IMR-90 (cell line): ENCODE measurements around the gene IER5. TPM values are rescaled to one million over a fixed set of nuclear protein-coding genes. Genes with fewer than 3 reads are reported as not detected.

Experiments used
- ATAC-seq: fragments of 200-7000 bp; cut with Tn5 transposase; 2 replicates; pipeline ENCODE4 v1.9.1; 2020; ENCODE audit warnings: low read depth, mild to moderate bottlenecking, moderate library complexity
- BruUV-seq: library from RNA; stranded (reverse); fragments of 400-500 nt; replicated peaks from 2 replicates; lab custom pipeline; 2021; lab: Mats Ljungman, UMichigan
- CTCF ChIA-PET: fragments of 300-600 bp; formaldehyde crosslinking; extraction: SDS; loops from one replicate; lab custom pipeline; 2021; ENCODE audit warnings: antibody characterized with exemption; lab: Yijun Ruan, JAX
- POLR2A ChIA-PET: fragments of 300-600 bp; sonication (Branson Sonifier 250); formaldehyde crosslinking; loops from one replicate; lab custom pipeline; 2022; ENCODE audit warnings: antibody characterized with exemption; ENCODE audit not compliant: unreplicated experiment; lab: Charles Lee
- DNase-seq: peaks from one replicate; pipeline ENCODE4 v3.0.0; 2013
- H2AFZ ChIP-seq: replicated peaks from 2 replicates; pipeline ENCODE3; 2013; ENCODE audit warnings: low read length, mild to moderate bottlenecking; ENCODE audit not compliant: poor library complexity
- H2AK5ac ChIP-seq: 2 replicates; pipeline ENCODE4 v1.6.1; 2013; ENCODE audit warnings: low read depth, low read length, inconsistent platforms
- H2AK9ac ChIP-seq: replicated peaks from 2 replicates; pipeline ENCODE3; 2013; ENCODE audit warnings: mild to moderate bottlenecking, low read depth, low read length, moderate library complexity; ENCODE audit not compliant: poor library complexity
- H2BK120ac ChIP-seq: 2 replicates; pipeline ENCODE4 v1.6.1; 2013; ENCODE audit warnings: low read depth, low read length, inconsistent platforms
- H2BK15ac ChIP-seq: 3 replicates; pipeline ENCODE4 v1.6.1; 2013; ENCODE audit warnings: low read depth, low read length, inconsistent platforms
- H2BK20ac ChIP-seq: 2 replicates; pipeline ENCODE4 v1.6.1; 2013; ENCODE audit warnings: low read depth, mild to moderate bottlenecking, inconsistent platforms, low read length, moderate library complexity
- H2BK5ac ChIP-seq: 2 replicates; pipeline ENCODE4 v1.6.1; 2013; ENCODE audit warnings: mild to moderate bottlenecking, low read depth, low read length, inconsistent platforms; ENCODE audit not compliant: poor library complexity, severe bottlenecking
- H3K14ac ChIP-seq: replicated peaks from 2 replicates; pipeline ENCODE4 v1.6.1; 2013; ENCODE audit warnings: low read depth, low read length, inconsistent platforms
- H3K18ac ChIP-seq: 2 replicates; pipeline ENCODE4 v1.6.1; 2013; ENCODE audit warnings: low read depth, low read length, control low read depth
- H3K23ac ChIP-seq: 2 replicates; pipeline ENCODE4 v1.6.1; 2013; ENCODE audit warnings: low read depth, low read length, inconsistent platforms
- H3K27ac ChIP-seq: 2 replicates; pipeline ENCODE4 v1.5.1; 2013; ENCODE audit warnings: mild to moderate bottlenecking, control low read depth, low read length; ENCODE audit not compliant: insufficient read depth
- H3K27me3 ChIP-seq: 2 replicates; pipeline ENCODE4 v1.6.1; 2013; ENCODE audit warnings: low read length; ENCODE audit not compliant: control insufficient read depth, insufficient read depth
- H3K36me3 ChIP-seq: 2 replicates; pipeline ENCODE4 v1.6.1; 2013; ENCODE audit warnings: low read length, mixed read lengths; ENCODE audit not compliant: control insufficient read depth, insufficient read depth
- H3K4ac ChIP-seq: 2 replicates; pipeline ENCODE4 v1.6.1; 2013; ENCODE audit warnings: low read depth, low read length, inconsistent platforms
- H3K4me1 ChIP-seq: 2 replicates; pipeline ENCODE4 v1.6.1; 2013; ENCODE audit warnings: low read length, mixed read lengths; ENCODE audit not compliant: control insufficient read depth, insufficient read depth
- H3K4me2 ChIP-seq: 2 replicates; pipeline ENCODE4 v1.6.1; 2013; ENCODE audit warnings: low read depth, mild to moderate bottlenecking, control low read depth, low read length, moderate library complexity
- H3K4me3 ChIP-seq: 2 replicates; pipeline ENCODE4 v1.5.1; 2013; ENCODE audit warnings: low read depth, mild to moderate bottlenecking, control low read depth, low read length, moderate library complexity; ENCODE audit not compliant: insufficient read depth
- H3K56ac ChIP-seq: 2 replicates; pipeline ENCODE4 v1.6.1; 2013; ENCODE audit warnings: low read length, inconsistent platforms; ENCODE audit not compliant: insufficient read depth; ENCODE audit errors: extremely low read depth
- H3K79me1 ChIP-seq, 2 experiments: 2 replicates each; pipeline ENCODE4 v1.6.1; 2013; ENCODE audit warnings: low read length in 2 of 2, inconsistent platforms in 1 of 2, low read depth in 1 of 2
- H3K9ac ChIP-seq: 2 replicates; pipeline ENCODE4 v1.6.1; 2013; ENCODE audit warnings: low read depth, low read length, control low read depth
- H3K9me1 ChIP-seq: 2 replicates; pipeline ENCODE4 v1.6.1; 2013; ENCODE audit warnings: low read length, inconsistent platforms; ENCODE audit not compliant: insufficient read depth
- H3K9me3 ChIP-seq: 2 replicates; pipeline ENCODE4 v1.6.1; 2013; ENCODE audit warnings: low read length; ENCODE audit not compliant: control insufficient read depth, insufficient read depth
- H4K20me1 ChIP-seq: 2 replicates; pipeline ENCODE4 v1.6.1; 2013; ENCODE audit warnings: low read length, inconsistent platforms; ENCODE audit not compliant: insufficient read depth
- H4K5ac ChIP-seq: 2 replicates; pipeline ENCODE4 v1.6.1; 2013; ENCODE audit warnings: mild to moderate bottlenecking, low read depth, low read length, control low read depth
- H4K8ac ChIP-seq, 2 experiments: 2 replicates each; pipeline ENCODE4 v1.6.1; 2013; ENCODE audit warnings: low read depth in 2 of 2, low read length in 2 of 2, control low read depth in 1 of 2, inconsistent platforms in 1 of 2
- H4K91ac ChIP-seq: 2 replicates; pipeline ENCODE4 v1.6.1; 2013; ENCODE audit warnings: low read depth, low read length, inconsistent platforms; ENCODE audit not compliant: insufficient read depth
- BHLHE40 ChIP-seq: fragments of 150-350 bp; IDR thresholded peaks from 2 replicates; pipeline ENCODE4 v1.6.1; 2016; ENCODE audit warnings: mild to moderate bottlenecking, low read depth, low read length
- CEBPB ChIP-seq: IDR thresholded peaks from 2 replicates; pipeline ENCODE4 v1.6.1; 2012; ENCODE audit warnings: low read depth, low read length, improper control_type of control experiment
- MAFK ChIP-seq: IDR thresholded peaks from 2 replicates; pipeline ENCODE4 v1.6.1; 2012; ENCODE audit warnings: low read depth, low read length, improper control_type of control experiment
- MXI1 ChIP-seq: IDR thresholded peaks from 2 replicates; pipeline ENCODE4 v1.6.1; 2012; ENCODE audit warnings: low read depth, mild to moderate bottlenecking, low read length, moderate library complexity, borderline replicate concordance
- NFE2L2 ChIP-seq: fragments of 150-350 bp; IDR thresholded peaks from 2 replicates; pipeline ENCODE4 v1.6.1; 2016; ENCODE audit warnings: low read depth, mild to moderate bottlenecking, low read length
- RAD21 ChIP-seq: IDR thresholded peaks from 2 replicates; pipeline ENCODE4 v1.6.1; 2012; ENCODE audit warnings: low read length, improper control_type of control experiment
- RCOR1 ChIP-seq: IDR thresholded peaks from 2 replicates; pipeline ENCODE4 v1.6.1; 2012; ENCODE audit warnings: mild to moderate bottlenecking, low read length, improper control_type of control experiment; ENCODE audit not compliant: insufficient replicate concordance
- RFX5 ChIP-seq: IDR thresholded peaks from 2 replicates; pipeline ENCODE4 v1.8.0; 2012; ENCODE audit warnings: low read depth, mild to moderate bottlenecking, low read length, moderate library complexity
- WGBS, 2 experiments: methylation state at CpG; one replicate each; pipeline versions ENCODE4 v1.1.5 to v1.1.7; 2013; ENCODE audit warnings: missing lambda C conversion rate in 2 of 2; ENCODE audit not compliant: insufficient read length in 1 of 2; ENCODE audit errors: extremely low coverage in 2 of 2; 5-methylcytosine and 5-hydroxymethylcytosine counted together
- dilution Hi-C: fragments of 300-500 bp; cut with HindIII; formaldehyde crosslinking; loops from one replicate; pipeline ENCODE4 v1.14.3; 2018; ENCODE audit warnings: low sequenced_read_pairs; ENCODE audit not compliant: unreplicated experiment
- in situ Hi-C: fragments of 300-500 bp; cut with MboI; formaldehyde crosslinking; loops from 3 replicates; pipeline ENCODE4 v1.14.3; 2019; ENCODE audit warnings: low sequenced_read_pairs, inconsistent platforms, mixed read lengths
- intact Hi-C: fragments of 100-400 bp; cut with micrococcal nuclease; formaldehyde crosslinking; loops from 2 replicates; pipeline ENCODE4 v1.10.0; 2022
- polyA plus RNA-seq, 3 experiments: library from polyadenylated mRNA; depleted of rRNA; stranded (reverse); fragments of >200 nt; gene quantifications; 2 replicates each; pipeline ENCODE4 v1.2.3, GENCODE V29; 2012; ENCODE audit warnings: low replicate concordance in 1 of 3
- total RNA-seq: library from RNA; depleted of rRNA; stranded (reverse); fragments of >200 nt; gene quantifications from 2 replicates; pipeline ENCODE4 v1.2.3, GENCODE V29; 2012
- TF ChIP-seq, protein P1 (sequence below): fragments of 150-350 bp; IDR thresholded peaks from 2 replicates; pipeline ENCODE4 v1.6.1; 2017; ENCODE audit warnings: mild to moderate bottlenecking, antibody characterized with exemption, low read length, low read depth
- TF ChIP-seq, protein P2 (sequence below): conservative IDR thresholded peaks from 2 replicates; pipeline ENCODE4 v1.5.1; 2012; ENCODE audit warnings: mild to moderate bottlenecking, low read depth, low read length, improper control_type of control experiment

Gene IER5
- total and polyA plus RNA-seq, 2 of the 4 experiments (the other 2 are of a cell fraction): 15.8 to 27.1 TPM

DNA sequence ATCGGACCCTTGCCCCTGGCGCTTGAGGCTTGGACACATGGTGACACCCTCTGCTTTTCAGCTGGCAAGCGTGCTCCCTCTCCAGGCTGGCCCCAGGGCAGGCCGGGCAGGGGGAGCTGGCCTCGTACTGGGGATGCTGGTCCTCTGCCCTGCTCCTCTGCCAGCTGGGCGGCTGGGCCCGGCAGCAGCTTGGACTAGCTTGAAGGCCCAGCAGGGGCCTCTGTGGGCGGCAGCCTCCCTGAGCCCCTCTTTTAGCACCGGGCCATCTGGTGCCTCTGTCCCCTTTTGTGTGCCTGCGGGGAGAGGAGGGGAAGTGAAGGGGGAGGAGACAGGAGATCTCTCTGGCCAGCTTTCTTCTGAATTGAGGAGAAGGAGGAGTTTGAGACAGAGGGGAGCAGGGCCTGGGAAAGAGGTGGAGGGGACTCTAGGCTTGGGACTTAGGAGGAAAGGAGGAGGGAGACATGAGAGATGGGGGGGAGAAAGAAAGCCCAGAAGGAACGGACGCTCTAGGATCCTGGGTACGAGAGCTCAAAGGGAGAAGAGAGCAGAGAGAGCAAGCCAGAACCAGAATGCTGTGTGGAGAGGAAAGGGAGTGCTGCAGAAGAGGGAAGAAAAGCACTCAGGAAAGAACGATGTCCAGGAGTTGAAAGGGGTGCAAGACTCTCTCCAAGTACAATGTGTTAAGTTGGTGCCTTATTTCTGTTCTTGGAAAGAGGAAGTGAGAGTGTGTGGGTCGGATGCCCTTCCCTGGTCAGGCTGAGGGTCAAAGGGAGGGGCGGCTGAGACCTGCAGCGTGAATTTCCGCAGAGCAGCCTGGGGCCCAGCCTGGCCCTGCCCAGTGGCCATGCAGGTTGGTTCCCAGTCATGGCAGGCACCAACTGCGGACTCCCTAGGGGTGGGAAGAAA is 40.3 kb downstream of the IER5 start:
- BruUV-seq: no TSS peak
- Histone ChIP-seq H2BK15ac (0 out of 3 replicates have a peak overlapping the region, but pooled peaks have one; percentile 70), H2AFZ (peak overlapping the region; percentile 90), H2BK120ac (peak overlapping the region; percentile 83; the same call in 1 of the 2 replicates), H3K36me3 (no peaks in the 10 kb centered on the region), H3K14ac (peak overlapping the region; percentile 70), H4K91ac (peak overlapping the region; percentile 55), H3K9ac (peak overlapping the region; percentile 52), H3K4me3 (no peak overlapping the region), H2AK9ac (peak overlapping the region; percentile 68), H3K23ac (0 out of 2 replicates have a peak overlapping the region, but pooled peaks have one; percentile 29), H3K27ac (no peak overlapping the region; the same call in 1 of the 2 replicates), H2AK5ac (peak overlapping the region; percentile 51; the same call in 1 of the 2 replicates), H3K27me3 (no peaks in the 10 kb centered on the region), H3K18ac (peak overlapping the region; percentile 63), H2BK5ac (no peak overlapping the region), H3K9me1 (peaks cover 3% of the 10 kb centered on the region), H3K9me3 (no peaks in the 10 kb centered on the region), H4K8ac (peak overlapping the region; percentile 36 to 84; a peak in 3 of 4 replicates), H4K20me1 (no peaks in the 10 kb centered on the region), H3K56ac (no peak overlapping the region), H4K5ac (peak overlapping the region; percentile 91), H3K4me1 (peaks cover 12% of the 10 kb centered on the region; the same call in 1 of the 2 replicates), H3K4me2 (no peak overlapping the region), H2BK20ac (peak overlapping the region; percentile 89), H3K79me1 (peaks cover 0 to 4% of the 10 kb centered on the region in 2 experiments; a peak in 2 of 4 replicates), H3K4ac (peak overlapping the region; percentile 52)
- no peak for TF ChIP-seq MAFK
- no peak for TF ChIP-seq RFX5
- TF ChIP-seq, protein P1, sequence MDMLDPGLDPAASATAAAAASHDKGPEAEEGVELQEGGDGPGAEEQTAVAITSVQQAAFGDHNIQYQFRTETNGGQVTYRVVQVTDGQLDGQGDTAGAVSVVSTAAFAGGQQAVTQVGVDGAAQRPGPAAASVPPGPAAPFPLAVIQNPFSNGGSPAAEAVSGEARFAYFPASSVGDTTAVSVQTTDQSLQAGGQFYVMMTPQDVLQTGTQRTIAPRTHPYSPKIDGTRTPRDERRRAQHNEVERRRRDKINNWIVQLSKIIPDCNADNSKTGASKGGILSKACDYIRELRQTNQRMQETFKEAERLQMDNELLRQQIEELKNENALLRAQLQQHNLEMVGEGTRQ: no peak
- TF ChIP-seq RCOR1: no peak
- no peak for TF ChIP-seq CEBPB
- no peak for TF ChIP-seq NFE2L2
- TF ChIP-seq BHLHE40: no peak
- TF ChIP-seq, protein P2, sequence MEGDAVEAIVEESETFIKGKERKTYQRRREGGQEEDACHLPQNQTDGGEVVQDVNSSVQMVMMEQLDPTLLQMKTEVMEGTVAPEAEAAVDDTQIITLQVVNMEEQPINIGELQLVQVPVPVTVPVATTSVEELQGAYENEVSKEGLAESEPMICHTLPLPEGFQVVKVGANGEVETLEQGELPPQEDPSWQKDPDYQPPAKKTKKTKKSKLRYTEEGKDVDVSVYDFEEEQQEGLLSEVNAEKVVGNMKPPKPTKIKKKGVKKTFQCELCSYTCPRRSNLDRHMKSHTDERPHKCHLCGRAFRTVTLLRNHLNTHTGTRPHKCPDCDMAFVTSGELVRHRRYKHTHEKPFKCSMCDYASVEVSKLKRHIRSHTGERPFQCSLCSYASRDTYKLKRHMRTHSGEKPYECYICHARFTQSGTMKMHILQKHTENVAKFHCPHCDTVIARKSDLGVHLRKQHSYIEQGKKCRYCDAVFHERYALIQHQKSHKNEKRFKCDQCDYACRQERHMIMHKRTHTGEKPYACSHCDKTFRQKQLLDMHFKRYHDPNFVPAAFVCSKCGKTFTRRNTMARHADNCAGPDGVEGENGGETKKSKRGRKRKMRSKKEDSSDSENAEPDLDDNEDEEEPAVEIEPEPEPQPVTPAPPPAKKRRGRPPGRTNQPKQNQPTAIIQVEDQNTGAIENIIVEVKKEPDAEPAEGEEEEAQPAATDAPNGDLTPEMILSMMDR: no peak
- no peak for TF ChIP-seq RAD21
- no peak for TF ChIP-seq MXI1
- in situ Hi-C loops (no loop called here), intact Hi-C loops (no loop called here), dilution Hi-C loops (no loop called here)
- ATAC-seq (peak; percentile 72), DNase-seq (no peak)
- CTCF ChIA-PET: interaction anchor here (1.1 to 1.4 kb wide), 3 partner anchors 12 to 30 kb away, joined by 3 to 5 read pairs (median 3); no protein-coding TSS in a partner anchor
- POLR2A ChIA-PET: no interaction called here
- 58% methylated on average over 8 of the region's 19 CpGs; no CpG with 5 or more reads in 1 of the 2 experiments for WGBS, 2 experiments
